ENCODE measurements around the gene GIPC2.

GRCh38 chr1:78007677-78008341 is 38.0 kb upstream of the GIPC2 start:
- TF ChIP-seq, protein P1, sequence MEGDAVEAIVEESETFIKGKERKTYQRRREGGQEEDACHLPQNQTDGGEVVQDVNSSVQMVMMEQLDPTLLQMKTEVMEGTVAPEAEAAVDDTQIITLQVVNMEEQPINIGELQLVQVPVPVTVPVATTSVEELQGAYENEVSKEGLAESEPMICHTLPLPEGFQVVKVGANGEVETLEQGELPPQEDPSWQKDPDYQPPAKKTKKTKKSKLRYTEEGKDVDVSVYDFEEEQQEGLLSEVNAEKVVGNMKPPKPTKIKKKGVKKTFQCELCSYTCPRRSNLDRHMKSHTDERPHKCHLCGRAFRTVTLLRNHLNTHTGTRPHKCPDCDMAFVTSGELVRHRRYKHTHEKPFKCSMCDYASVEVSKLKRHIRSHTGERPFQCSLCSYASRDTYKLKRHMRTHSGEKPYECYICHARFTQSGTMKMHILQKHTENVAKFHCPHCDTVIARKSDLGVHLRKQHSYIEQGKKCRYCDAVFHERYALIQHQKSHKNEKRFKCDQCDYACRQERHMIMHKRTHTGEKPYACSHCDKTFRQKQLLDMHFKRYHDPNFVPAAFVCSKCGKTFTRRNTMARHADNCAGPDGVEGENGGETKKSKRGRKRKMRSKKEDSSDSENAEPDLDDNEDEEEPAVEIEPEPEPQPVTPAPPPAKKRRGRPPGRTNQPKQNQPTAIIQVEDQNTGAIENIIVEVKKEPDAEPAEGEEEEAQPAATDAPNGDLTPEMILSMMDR (conservative IDR thresholded peaks at IDR 0.05; ENCODE audit: low read depth, low read length), result no peak
- no peak for TF ChIP-seq MAFK (IDR thresholded peaks at IDR 0.05; ENCODE audit: low read depth, low read length)
- no peak for TF ChIP-seq POLR2A (IDR thresholded peaks at IDR 0.05; ENCODE audit: low read depth, low read length)
- no peak for TF ChIP-seq CHD1 (IDR thresholded peaks at IDR 0.05; ENCODE audit: low read depth, low read length)
- no peak for TF ChIP-seq MXI1 (IDR thresholded peaks at IDR 0.05; ENCODE audit: borderline replicate concordance, low read depth, low read length)
- no peak for TF ChIP-seq RFX5 (IDR thresholded peaks at IDR 0.05; ENCODE audit: low read depth, low read length)
- TF ChIP-seq FOS (IDR thresholded peaks at IDR 0.05; ENCODE audit: low read depth, low read length), result no peak
- no peak for TF ChIP-seq RCOR1 (IDR thresholded peaks at IDR 0.05; ENCODE audit: insufficient replicate concordance, low read length)
- no peak for TF ChIP-seq CEBPB (IDR thresholded peaks at IDR 0.05; ENCODE audit: low read depth, low read length)
- TF ChIP-seq, protein P2, sequence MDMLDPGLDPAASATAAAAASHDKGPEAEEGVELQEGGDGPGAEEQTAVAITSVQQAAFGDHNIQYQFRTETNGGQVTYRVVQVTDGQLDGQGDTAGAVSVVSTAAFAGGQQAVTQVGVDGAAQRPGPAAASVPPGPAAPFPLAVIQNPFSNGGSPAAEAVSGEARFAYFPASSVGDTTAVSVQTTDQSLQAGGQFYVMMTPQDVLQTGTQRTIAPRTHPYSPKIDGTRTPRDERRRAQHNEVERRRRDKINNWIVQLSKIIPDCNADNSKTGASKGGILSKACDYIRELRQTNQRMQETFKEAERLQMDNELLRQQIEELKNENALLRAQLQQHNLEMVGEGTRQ (IDR thresholded peaks at IDR 0.05; ENCODE audit: low read depth, low read length), result no peak

All from IMR-90 (cell line).